H1 (cell line): Measurements from ENCODE around the gene NELL2. TPM values are rescaled to one million over a fixed set of nuclear protein-coding genes. Genes with fewer than 3 reads are reported as not detected.

Source experiments
- CTCF ChIA-PET: fragments of 300-600 bp; sonication (Branson Sonifier 250); formaldehyde crosslinking; loops from one replicate; lab custom pipeline; 2021; ENCODE audit not compliant: partially characterized antibody; lab: Charles Lee
- POLR2A ChIA-PET: fragments of 300-600 bp; sonication (Branson Sonifier 250); formaldehyde crosslinking; loops from one replicate; lab custom pipeline; 2021; ENCODE audit warnings: inconsistent platforms; ENCODE audit not compliant: partially characterized antibody; lab: Charles Lee
- DNase-seq, 2 experiments: peaks; one replicate each; pipeline versions ENCODE4 v3.0.0 to v3.0.0-alpha.2; 2010 to 2022; ENCODE audit warnings: low spot score in 2 of 2, low read depth in 1 of 2, mixed read lengths in 1 of 2
- FAIRE-seq: peaks from 2 replicates; lab custom pipeline; 2011; peaks lifted over from hg19 to GRCh38; lab: Jason Lieb, UNC
- H2AFZ ChIP-seq: 2 replicates; pipeline ENCODE4 v1.8.1; 2012; ENCODE audit warnings: low read length, inconsistent platforms
- H2AK5ac ChIP-seq: 2 replicates; pipeline ENCODE4 v1.6.1; 2013; ENCODE audit warnings: low read depth, low read length
- H2BK120ac ChIP-seq: replicated peaks from 2 replicates; pipeline ENCODE3; 2013; ENCODE audit warnings: low read depth, low read length, inconsistent platforms
- H2BK12ac ChIP-seq: 2 replicates; pipeline ENCODE4 v1.6.1; 2013; ENCODE audit warnings: low read depth, low read length
- H2BK15ac ChIP-seq: 2 replicates; pipeline ENCODE4 v1.6.1; 2013; ENCODE audit warnings: low read length
- H2BK20ac ChIP-seq: 2 replicates; pipeline ENCODE4 v1.6.1; 2013; ENCODE audit warnings: low read length
- H2BK5ac ChIP-seq: 2 replicates; pipeline ENCODE4 v1.6.1; 2013; ENCODE audit warnings: low read depth, low read length
- H3K14ac ChIP-seq: 2 replicates; pipeline ENCODE4 v1.6.1; 2013; ENCODE audit warnings: inconsistent platforms; ENCODE audit not compliant: insufficient read length
- H3K18ac ChIP-seq: 2 replicates; pipeline ENCODE4 v1.6.1; 2013; ENCODE audit warnings: low read length; ENCODE audit errors: extremely low read depth
- H3K23ac ChIP-seq: 2 replicates; pipeline ENCODE4 v1.6.1; 2013; ENCODE audit warnings: inconsistent platforms; ENCODE audit not compliant: insufficient read length
- H3K23me2 ChIP-seq: 2 replicates; pipeline ENCODE4 v1.6.1; 2013; ENCODE audit warnings: low read depth, low read length
- H3K27ac ChIP-seq: 2 replicates; pipeline ENCODE4 v1.6.1; 2011; ENCODE audit warnings: low read depth, low read length, inconsistent platforms
- H3K27me3 ChIP-seq, 4 experiments: replicated peaks in 1 of 4; 1 replicate in 1 of 4; 2 replicates in 3 of 4; pipeline versions ENCODE4 v1.6.1 to v1.8.1; 2011 to 2013; ENCODE audit warnings: low read length in 3 of 4, mild to moderate bottlenecking in 3 of 4, inconsistent platforms in 2 of 4, mixed read lengths in 2 of 4, moderate library complexity in 1 of 4; ENCODE audit not compliant: control insufficient read depth in 3 of 4, insufficient read depth in 3 of 4; ENCODE audit errors: extremely low read depth in 1 of 4
- H3K36me3 ChIP-seq, 4 experiments: 2 replicates each; pipeline versions ENCODE4 v1.6.1 to v1.8.1; 2011 to 2013; ENCODE audit warnings: mild to moderate bottlenecking in 4 of 4, low read length in 3 of 4, moderate library complexity in 2 of 4, control low read depth in 1 of 4, inconsistent platforms in 1 of 4; ENCODE audit not compliant: insufficient read depth in 4 of 4, control insufficient read depth in 2 of 4
- H3K4ac ChIP-seq: replicated peaks from 2 replicates; pipeline ENCODE3; 2013; ENCODE audit warnings: low read length, low read depth, mixed read lengths, inconsistent platforms; ENCODE audit not compliant: insufficient read length
- H3K4me1 ChIP-seq, 4 experiments: replicated peaks in 1 of 4; 1 replicate in 1 of 4; 2 replicates in 3 of 4; pipeline versions ENCODE4 v1.6.1 to v1.8.1; 2011 to 2013; ENCODE audit warnings: low read length in 3 of 4, inconsistent platforms in 2 of 4, mixed read lengths in 1 of 4; ENCODE audit not compliant: insufficient read depth in 4 of 4, control insufficient read depth in 3 of 4
- H3K4me2 ChIP-seq, 2 experiments: 2 replicates each; pipeline versions ENCODE4 v1.6.1 to v1.8.1; 2011 to 2013; ENCODE audit warnings: low read depth in 2 of 2, low read length in 2 of 2, control low read depth in 1 of 2, inconsistent platforms in 1 of 2, mild to moderate bottlenecking in 1 of 2; ENCODE audit not compliant: insufficient read depth in 1 of 2
- H3K4me3 ChIP-seq, 4 experiments: fragments of 200-600, 300-600 bp in 1 of 4; sonication (generic), shearing (Covaris generic), sonication (Bioruptor Twin) in 1 of 4; 2 replicates each; pipeline versions ENCODE4 v1.5.1 to v1.8.1; 2011 to 2016; ENCODE audit warnings: low read length in 4 of 4, low read depth in 3 of 4, control low read depth in 2 of 4, inconsistent platforms in 2 of 4, mild to moderate bottlenecking in 2 of 4, mixed read lengths in 1 of 4, moderate library complexity in 1 of 4; ENCODE audit not compliant: insufficient read depth in 2 of 4; ENCODE audit errors: extremely low read depth in 1 of 4
- H3K56ac ChIP-seq: replicated peaks from 2 replicates; pipeline ENCODE3; 2013; ENCODE audit warnings: low read depth, mild to moderate bottlenecking, mixed read lengths, low read length, inconsistent platforms; ENCODE audit not compliant: insufficient read length
- H3K79me1 ChIP-seq: 2 replicates; pipeline ENCODE4 v1.6.1; 2013; ENCODE audit warnings: low read depth, low read length, control low read depth
- H3K79me2 ChIP-seq, 2 experiments: 2 replicates each; pipeline versions ENCODE4 v1.6.1 to v1.8.1; 2012 to 2013; ENCODE audit warnings: low read length in 2 of 2, mild to moderate bottlenecking in 2 of 2, inconsistent platforms in 1 of 2; ENCODE audit not compliant: insufficient read depth in 2 of 2, control insufficient read depth in 1 of 2
- H3K9ac ChIP-seq, 4 experiments: replicated peaks in 1 of 4; 1 replicate in 1 of 4; 2 replicates in 3 of 4; pipeline versions ENCODE4 v1.6.1 to v1.8.1; 2011 to 2013; ENCODE audit warnings: low read depth in 3 of 4, low read length in 3 of 4, control low read depth in 2 of 4, mild to moderate bottlenecking in 2 of 4, moderate library complexity in 2 of 4, inconsistent platforms in 1 of 4; ENCODE audit errors: extremely low read depth in 1 of 4
- H3K9me3 ChIP-seq, 2 experiments: 2 replicates each; pipeline versions ENCODE4 v1.6.1 to v1.8.1; 2012 to 2013; ENCODE audit warnings: mild to moderate bottlenecking in 2 of 2, moderate library complexity in 2 of 2, control low read depth in 1 of 2, inconsistent platforms in 1 of 2, low read depth in 1 of 2, low read length in 1 of 2, mixed read lengths in 1 of 2; ENCODE audit not compliant: insufficient read depth in 2 of 2
- H4K20me1 ChIP-seq, 2 experiments: replicated peaks in 1 of 2; 2 replicates each; pipeline versions ENCODE3 to v1.8.1; 2011 to 2013; ENCODE audit warnings: inconsistent platforms in 2 of 2, low read length in 2 of 2, mild to moderate bottlenecking in 1 of 2; ENCODE audit not compliant: insufficient read depth in 2 of 2, control insufficient read depth in 1 of 2
- H4K5ac ChIP-seq: 2 replicates; pipeline ENCODE4 v1.6.1; 2013; ENCODE audit warnings: low read length, low read depth, mixed read lengths, inconsistent platforms; ENCODE audit not compliant: insufficient read length
- H4K8ac ChIP-seq: 2 replicates; pipeline ENCODE4 v1.8.0; 2013; ENCODE audit warnings: mild to moderate bottlenecking, moderate library complexity, low read length, inconsistent platforms; ENCODE audit not compliant: insufficient read depth; ENCODE audit errors: extremely low read depth
- H4K91ac ChIP-seq: replicated peaks from 2 replicates; pipeline ENCODE3; 2013; ENCODE audit warnings: low read length, mixed read lengths, inconsistent platforms; ENCODE audit not compliant: insufficient read length
- BRCA1 ChIP-seq: IDR thresholded peaks from 2 replicates; pipeline ENCODE4 v1.6.1; 2012; ENCODE audit warnings: low read depth, low read length, improper control_type of control experiment
- CEBPB ChIP-seq: IDR thresholded peaks from 2 replicates; pipeline ENCODE4 v1.6.1; 2012; ENCODE audit warnings: low read depth, low read length
- CREB1 ChIP-seq: IDR thresholded peaks from 2 replicates; pipeline ENCODE4 v1.6.1; 2012; ENCODE audit warnings: inconsistent platforms
- GTF2F1 ChIP-seq: IDR thresholded peaks from 2 replicates; pipeline ENCODE4 v1.6.1; 2012; ENCODE audit warnings: low read depth, low read length, improper control_type of control experiment, borderline replicate concordance
- KDM5A ChIP-seq: fragments of 200-600 bp; IDR thresholded peaks from 2 replicates; pipeline ENCODE4 v1.7.1; 2012; ENCODE audit warnings: mild to moderate bottlenecking, low read length, inconsistent platforms, mixed read lengths
- RFX5 ChIP-seq: IDR thresholded peaks from 2 replicates; pipeline ENCODE4 v1.6.1; 2011; ENCODE audit warnings: low read depth, low read length, improper control_type of control experiment, borderline replicate concordance
- RNF2 ChIP-seq: fragments of 200-900, 300-1000 bp; sonication (generic); IDR thresholded peaks from 2 replicates; pipeline ENCODE4 v1.7.1; 2016; ENCODE audit warnings: borderline replicate concordance, low read depth, mild to moderate bottlenecking, antibody characterized with exemption, low read length; ENCODE audit not compliant: poor library complexity, severe bottlenecking; ENCODE audit errors: missing control alignments
- SIRT6 ChIP-seq: IDR thresholded peaks from one replicate; pipeline ENCODE4 v1.7.1; 2012; ENCODE audit warnings: low read length, inconsistent platforms
- TAF1 ChIP-seq: IDR thresholded peaks from 2 replicates; pipeline ENCODE4 v1.6.1; 2011; ENCODE audit warnings: mild to moderate bottlenecking, low read depth, low read length
- ZNF274 ChIP-seq: IDR thresholded peaks from 2 replicates; pipeline ENCODE4 v1.7.0; 2012; ENCODE audit warnings: low read length, borderline replicate concordance; ENCODE audit errors: extremely low read depth
- WGBS, 2 experiments: shearing (Covaris generic) in 1 of 2; methylation state at CpG; one replicate each; pipeline versions ENCODE4 v1.1.6 to v1.1.7; 2013 to 2015; ENCODE audit warnings: low lambda C conversion rate in 2 of 2, mixed read lengths in 2 of 2, inconsistent platforms in 1 of 2, low coverage in 1 of 2, missing lambda C conversion rate in 1 of 2; ENCODE audit not compliant: insufficient replicate concordance in 2 of 2, insufficient coverage in 1 of 2, insufficient read length in 1 of 2; ENCODE audit errors: extremely low coverage in 1 of 2, missing lambda C conversion rate in 1 of 2; 5-methylcytosine and 5-hydroxymethylcytosine counted together
- polyA plus RNA-seq, 7 experiments: library from polyadenylated mRNA; depleted of rRNA in 3 of 7; stranded (reverse) in 5 of 7; unstranded in 2 of 7; fragments of >200 nt in 5 of 7; fragments of 200-250 nt in 2 of 7; gene quantifications; 1 replicate in 5 of 7; 2 replicates in 1 of 7; 4 replicates in 1 of 7; pipeline versions ENCODE4 v1.2.1 to v1.2.3, GENCODE V29; 2011 to 2013; ENCODE audit warnings: missing spikeins in 2 of 7, mixed read lengths in 2 of 7
- total RNA-seq: library from RNA; stranded (reverse); fragmentation: NEBNext Ultra II Directional; extraction: Animal tissue kit (Norgen Biotek cat#: 25700); gene quantifications from 2 replicates; pipeline ENCODE4 v1.2.1, GENCODE V29; 2021

Gene NELL2
- total and polyA plus RNA-seq, 2 of the 8 experiments (the other 6 are each of a cell fraction or from before 2014, with no cell fraction given) = 54.2 to 56.8 TPM

DNA sequence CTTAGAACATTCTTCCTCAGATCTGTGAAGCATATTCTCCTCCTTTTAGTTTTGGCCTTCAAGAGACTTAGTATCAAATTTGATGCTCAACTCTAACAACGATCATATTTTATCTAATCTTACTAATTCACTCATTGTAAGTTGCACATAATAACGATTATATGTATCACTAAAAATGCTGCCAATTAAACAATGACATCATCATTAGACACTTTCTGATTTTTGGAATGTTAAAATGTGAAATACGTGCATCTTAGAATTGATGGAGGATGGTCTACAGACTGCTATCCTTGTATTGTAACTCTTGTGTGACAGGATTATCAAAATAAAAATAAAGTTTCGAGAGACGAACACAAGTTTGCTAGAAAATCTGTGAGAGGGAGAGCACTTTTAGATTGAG lies 311.0 kb downstream of the NELL2 start:
- Histone ChIP-seq H3K4ac (no peak overlapping the region), H4K5ac (no peak overlapping the region), H3K4me3 (no peak overlapping the region), H3K18ac (no peak overlapping the region), H2BK12ac (no peak overlapping the region), H3K14ac (no peak overlapping the region), H3K27me3 (no peaks in the 10 kb centered on the region), H2AFZ (no peak overlapping the region), H3K36me3 (no peaks in the 10 kb centered on the region), H4K20me1 (no peaks in the 10 kb centered on the region), H3K23me2 (no peaks in the 10 kb centered on the region), H3K79me2 (no peaks in the 10 kb centered on the region), H2BK15ac (no peak overlapping the region), H3K56ac (no peak overlapping the region), H2BK5ac (no peak overlapping the region), H3K79me1 (no peaks in the 10 kb centered on the region), H3K9me3 (no peaks in the 10 kb centered on the region), H3K4me2 (no peak overlapping the region), H3K4me1 (no peaks in the 10 kb centered on the region), H3K23ac (no peak overlapping the region), H3K27ac (no peak overlapping the region), H2AK5ac (no peak overlapping the region), H4K91ac (no peak overlapping the region), H2BK120ac (no peak overlapping the region), H4K8ac (no peak overlapping the region), H3K9ac (no peak overlapping the region), H2BK20ac (no peak overlapping the region)
- ChIA-PET CTCF (no interaction called here), POLR2A (interaction anchor here (0.6 kb wide), 1 partner anchor 9 kb away, joined by 3 read pairs; no protein-coding TSS in a partner anchor)
- no peak for FAIRE-seq
- no peak for DNase-seq
- WGBS, 2 experiments = 89% methylated on average over 5 of the region's 5 CpGs; no CpG with 5 or more reads in 1 of the 2 experiments
- TF ChIP-seq TAF1 (no peak), RFX5 (no peak), CREB1 (no peak), SIRT6 (no peak), CEBPB (no peak), RNF2 (no peak), ZNF274 (no peak), BRCA1 (no peak), KDM5A (no peak), GTF2F1 (no peak)
